Endothelial cell of umbilical vein (primary cell): ENCODE data around the gene SYCE1L. TPM values are rescaled to one million over a fixed set of nuclear protein-coding genes. Genes with fewer than 3 reads are reported as not detected.
"Not testable (repeated sequence)": the region's sequence is repeated elsewhere in the genome, so short reads cannot be mapped to it uniquely, and the experiment has no call there.

Source experiments
- BruUV-seq: library from RNA; stranded (reverse); fragments of 400-500 nt; replicated peaks from 2 replicates; lab custom pipeline; 2021; lab: Mats Ljungman, UMichigan
- CTCF ChIA-PET: fragments of 300-600, 350-600 bp; sonication (Branson Sonifier 250); formaldehyde crosslinking; loops from one replicate; lab custom pipeline; 2021; ENCODE audit warnings: antibody characterized with exemption, inconsistent platforms; lab: Charles Lee
- POLR2A ChIA-PET: fragments of 300-600, 350-600 bp; sonication (Branson Sonifier 250); formaldehyde crosslinking; loops from one replicate; lab custom pipeline; 2021; ENCODE audit warnings: antibody characterized with exemption, inconsistent platforms; lab: Charles Lee
- DNase-seq: peaks from one replicate; pipeline ENCODE4 v3.0.0-alpha.2; 2011; ENCODE audit warnings: low read depth, low spot score
- FAIRE-seq: peaks from 2 replicates; lab custom pipeline; 2011; peaks lifted over from hg19 to GRCh38; lab: Jason Lieb, UNC
- H2AFZ ChIP-seq: 2 replicates; pipeline ENCODE4 v1.6.0; 2012; ENCODE audit warnings: low read depth, low read length, control low read depth, inconsistent platforms
- H3K27ac ChIP-seq: 2 replicates; pipeline ENCODE4 v1.5.1; 2011; ENCODE audit warnings: low read depth, mild to moderate bottlenecking, control low read depth, low read length, moderate library complexity; ENCODE audit not compliant: insufficient read depth
- H3K27me3 ChIP-seq, 2 experiments: 2 replicates each; pipeline versions ENCODE4 v1.6.0 to v1.6.1; 2011; ENCODE audit warnings: low read length in 2 of 2, mixed read lengths in 1 of 2; ENCODE audit not compliant: control insufficient read depth in 2 of 2, insufficient read depth in 2 of 2
- H3K36me3 ChIP-seq, 2 experiments: 2 replicates in 1 of 2; 3 replicates in 1 of 2; pipeline ENCODE4 v1.5.1; 2011; ENCODE audit warnings: low read length in 2 of 2, mild to moderate bottlenecking in 1 of 2, moderate library complexity in 1 of 2; ENCODE audit not compliant: control insufficient read depth in 2 of 2, insufficient read depth in 2 of 2; ENCODE audit errors: extremely low read depth in 1 of 2
- H3K4me1 ChIP-seq: 3 replicates; pipeline ENCODE4 v1.5.1; 2011; ENCODE audit warnings: mild to moderate bottlenecking, low read length; ENCODE audit not compliant: control insufficient read depth, insufficient read depth; ENCODE audit errors: extremely low read depth
- H3K4me2 ChIP-seq: 2 replicates; pipeline ENCODE4 v1.6.1; 2011; ENCODE audit warnings: low read length, control low read depth, mixed read lengths; ENCODE audit not compliant: insufficient read depth
- H3K4me3 ChIP-seq, 3 experiments: fragments of 200-600 bp in 1 of 3; sonication (generic), shearing (Covaris generic) in 1 of 3; replicated peaks in 1 of 3; 2 replicates each; pipeline ENCODE4 v1.5.1; 2011 to 2016; ENCODE audit warnings: control low read depth in 3 of 3, low read length in 3 of 3, mild to moderate bottlenecking in 2 of 3, inconsistent platforms in 1 of 3, low read depth in 1 of 3, moderate library complexity in 1 of 3; ENCODE audit not compliant: insufficient read depth in 1 of 3
- H3K79me2 ChIP-seq: 2 replicates; pipeline ENCODE4 v1.6.0; 2012; ENCODE audit warnings: low read length, inconsistent platforms; ENCODE audit not compliant: control insufficient read depth, insufficient read depth
- H3K9ac ChIP-seq: replicated peaks from 2 replicates; pipeline ENCODE3; 2011; ENCODE audit warnings: low read length, control low read depth; ENCODE audit not compliant: insufficient read depth; ENCODE audit errors: extremely low read depth
- H3K9me1 ChIP-seq: replicated peaks from 3 replicates; pipeline ENCODE4 v1.6.0; 2011; ENCODE audit warnings: mild to moderate bottlenecking, low read length; ENCODE audit not compliant: control insufficient read depth, insufficient read depth; ENCODE audit errors: extremely low read depth
- H3K9me3 ChIP-seq: replicated peaks from 2 replicates; pipeline ENCODE4 v1.5.1; 2012; ENCODE audit warnings: low read length, inconsistent platforms; ENCODE audit not compliant: control insufficient read depth, insufficient read depth
- H4K20me1 ChIP-seq: replicated peaks from 2 replicates; pipeline ENCODE3; 2011; ENCODE audit warnings: mild to moderate bottlenecking, low read length; ENCODE audit not compliant: control insufficient read depth, insufficient read depth; ENCODE audit errors: extremely low read depth
- MYC ChIP-seq: IDR thresholded peaks from one replicate; pipeline ENCODE4 v1.6.1; 2011; ENCODE audit warnings: mild to moderate bottlenecking, low read depth, low read length
- dilution Hi-C: fragments of 300-500 bp; cut with MboI; formaldehyde crosslinking; loops from one replicate; pipeline ENCODE4 v1.15.0; 2019; ENCODE audit warnings: low sequenced_read_pairs; ENCODE audit not compliant: extremely low pct_ligation_motif_present
- intact Hi-C: fragments of 100-400 bp; cut with micrococcal nuclease; formaldehyde crosslinking; loops from one replicate; pipeline ENCODE4 v1.10.0; 2022
- polyA plus RNA-seq, 4 experiments: library from polyadenylated mRNA; depleted of rRNA in 3 of 4; stranded (reverse) in 3 of 4; unstranded in 1 of 4; fragments of >200 nt; gene quantifications; 2 replicates each; pipeline versions ENCODE4 v1.2.1 to v1.2.3, GENCODE V29; 2011 to 2012; ENCODE audit warnings: missing spikeins in 1 of 4
- total RNA-seq: library from RNA; stranded (reverse); gene quantifications from 2 replicates; pipeline ENCODE4 v1.2.3, GENCODE V29; 2021

SYCE1L gene
- total and polyA plus RNA-seq, 2 donors (not counting 3 experiments of a cell fraction or from before 2014, with no cell fraction given): 6.8 to 13.7 TPM

DNA sequence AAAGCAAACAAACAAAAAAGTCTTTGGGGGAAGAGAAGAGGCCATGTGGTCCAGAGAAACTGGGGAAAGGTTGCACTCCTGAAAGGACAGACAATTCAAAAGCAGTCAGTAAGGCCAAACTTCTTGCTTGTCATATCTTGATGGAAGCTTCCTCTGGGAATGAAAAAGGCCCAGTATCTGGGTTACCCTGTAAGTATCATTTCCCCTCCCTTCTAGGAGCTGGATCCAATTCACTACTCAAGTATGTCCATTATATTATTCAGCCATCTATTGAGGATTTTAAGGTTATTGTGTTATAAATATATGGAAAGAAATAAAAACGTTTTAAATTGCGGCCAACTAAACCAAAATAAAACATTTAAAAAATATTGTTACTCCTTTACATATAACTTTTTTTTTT is 34.2 kb upstream of the SYCE1L start:
- no TSS peak for BruUV-seq
- H3K27me3 ChIP-seq: peaks cover 0 to 4% of the 10 kb centered on the region in 2 experiments
- TF ChIP-seq MYC: no peak
- intact Hi-C loops: no loop called here
- no peak overlapping the region for H3K27ac ChIP-seq
- H2AFZ ChIP-seq: no peak overlapping the region
- H3K9me3 ChIP-seq: no peaks in the 10 kb centered on the region
- no peaks in the 10 kb centered on the region for H3K4me1 ChIP-seq
- H3K4me3 ChIP-seq: no peak overlapping the region
- dilution Hi-C loops: no loop called here
- H3K9me1 ChIP-seq: no peaks in the 10 kb centered on the region
- H3K9ac ChIP-seq: no peak overlapping the region
- no peaks in the 10 kb centered on the region for H4K20me1 ChIP-seq
- ChIA-PET CTCF (no interaction called here), POLR2A (no interaction called here)
- no peaks in the 10 kb centered on the region for H3K36me3 ChIP-seq
- no peak for FAIRE-seq
- no peaks in the 10 kb centered on the region for H3K79me2 ChIP-seq
- H3K4me2 ChIP-seq: no peak overlapping the region
- no peak for DNase-seq

DNA sequence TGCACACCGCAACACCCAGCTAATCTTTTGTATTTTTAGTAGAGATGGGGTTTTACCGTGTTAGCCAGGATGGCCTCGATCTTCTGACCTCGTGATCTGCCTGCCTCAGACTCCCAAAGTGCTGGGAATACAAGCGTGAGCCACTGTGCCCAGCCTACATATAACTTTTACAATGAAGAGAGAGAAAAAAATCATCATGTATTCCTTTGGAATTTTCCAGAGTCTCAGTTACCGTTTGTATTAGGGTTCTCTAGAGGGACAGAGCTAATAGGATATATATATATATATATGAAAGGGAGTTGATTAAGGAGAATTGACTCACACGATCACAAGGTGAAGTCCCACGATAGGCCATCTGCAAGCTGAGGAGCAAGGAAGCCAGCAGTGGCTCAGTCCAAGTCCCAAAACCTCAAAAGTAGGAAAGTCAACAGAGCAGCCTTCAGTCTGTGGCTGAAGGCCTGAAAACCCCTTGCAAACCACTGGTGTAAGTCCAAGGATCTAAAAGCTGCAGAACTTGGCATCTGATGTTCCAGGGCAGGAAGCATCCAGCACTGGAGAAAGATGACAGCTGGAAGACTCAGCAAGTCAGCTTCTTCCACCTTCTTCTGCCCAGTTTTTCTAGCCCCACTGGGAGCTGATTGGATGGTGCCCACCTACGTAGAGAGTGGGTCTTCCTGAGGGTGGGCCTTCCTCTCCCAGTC is 33.5 kb upstream of the SYCE1L start:
- H2AFZ ChIP-seq, H3K79me2 ChIP-seq, H3K9ac ChIP-seq, H3K4me1 ChIP-seq, H3K27ac ChIP-seq, H4K20me1 ChIP-seq, H3K9me1 ChIP-seq, POLR2A ChIA-PET, H3K4me3 ChIP-seq, H3K9me3 ChIP-seq, H3K27me3 ChIP-seq, H3K4me2 ChIP-seq, CTCF ChIA-PET, dilution Hi-C loops, FAIRE-seq, BruUV-seq, H3K36me3 ChIP-seq, DNase-seq, intact Hi-C loops: not testable (repeated sequence)
